ENCODE results near the gene SLCO4A1.

SLCO4A1 gene

GRCh38 chr20:62701161-62702012, 59.1 kb downstream of the SLCO4A1 start:
- no peak for DNase-seq (ENCODE audit: low read depth)

DNA sequence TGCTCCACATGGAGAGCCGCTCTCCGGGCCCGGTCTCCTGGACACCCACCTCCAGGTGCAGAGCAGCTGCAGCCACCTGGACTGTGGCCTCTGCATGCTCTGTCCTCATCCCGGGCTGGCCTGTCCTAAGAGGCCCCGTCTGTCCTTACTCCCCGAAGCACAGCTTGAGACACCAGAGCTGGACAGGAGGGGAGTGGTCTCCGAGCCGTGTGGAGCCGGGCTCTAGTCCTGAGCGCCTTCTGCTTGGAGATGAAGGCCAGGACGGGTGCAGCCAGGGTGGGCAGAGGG, 59.7 kb downstream of the SLCO4A1 start:
- DNase-seq (ENCODE audit: low read depth): no peak

GRCh38 chr20:62702895-62703852, 60.9 kb downstream of the SLCO4A1 start:
- no peak for DNase-seq (ENCODE audit: low read depth)

DNA sequence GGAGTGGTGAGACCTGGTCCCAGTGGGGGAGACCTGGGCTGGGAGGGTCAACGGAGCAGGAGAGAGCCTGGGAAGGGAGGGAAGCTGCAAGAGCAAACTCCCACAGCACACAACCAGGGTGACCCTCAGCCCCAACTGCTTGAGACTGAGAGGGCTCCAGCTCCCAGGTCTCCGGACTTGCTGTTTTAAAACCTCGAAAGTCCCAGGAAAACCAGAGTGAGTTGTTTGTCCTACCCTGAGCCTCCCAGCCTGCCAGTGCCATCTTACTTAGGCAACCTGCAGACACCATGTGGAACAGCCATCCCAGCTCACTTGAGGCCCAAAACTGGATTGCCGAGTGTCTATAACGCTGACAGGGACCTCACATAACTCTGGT, 61.5 kb downstream of the SLCO4A1 start:
- DNase-seq (ENCODE audit: low read depth): no peak

- DNase-seq (ENCODE audit: low read depth): no peak
Measured at GRCh38 chr20:62704341-62704948, 62.1 kb downstream of the SLCO4A1 start.

DNA sequence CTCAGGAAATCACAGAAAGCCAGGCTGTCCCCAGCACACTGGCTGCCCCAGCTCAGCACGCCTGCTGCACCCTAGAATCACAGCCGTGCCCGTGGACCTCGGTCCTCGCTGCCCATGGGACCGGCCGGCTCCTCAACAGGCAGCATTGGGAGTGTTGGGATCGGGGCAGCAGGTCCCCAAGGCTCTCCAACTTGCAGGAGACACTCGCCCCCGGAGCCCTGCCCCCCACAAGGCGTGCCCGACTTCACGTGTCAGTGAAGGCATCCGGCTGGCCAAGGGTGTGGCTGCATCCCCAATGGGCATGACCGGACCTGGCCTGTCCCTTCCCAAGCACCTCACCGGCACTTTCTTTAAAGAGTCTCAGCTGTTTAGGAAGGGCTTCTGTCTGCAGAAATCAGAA, 63.3 kb downstream of the SLCO4A1 start:
- no peak for DNase-seq (ENCODE audit: low read depth)

DNA sequence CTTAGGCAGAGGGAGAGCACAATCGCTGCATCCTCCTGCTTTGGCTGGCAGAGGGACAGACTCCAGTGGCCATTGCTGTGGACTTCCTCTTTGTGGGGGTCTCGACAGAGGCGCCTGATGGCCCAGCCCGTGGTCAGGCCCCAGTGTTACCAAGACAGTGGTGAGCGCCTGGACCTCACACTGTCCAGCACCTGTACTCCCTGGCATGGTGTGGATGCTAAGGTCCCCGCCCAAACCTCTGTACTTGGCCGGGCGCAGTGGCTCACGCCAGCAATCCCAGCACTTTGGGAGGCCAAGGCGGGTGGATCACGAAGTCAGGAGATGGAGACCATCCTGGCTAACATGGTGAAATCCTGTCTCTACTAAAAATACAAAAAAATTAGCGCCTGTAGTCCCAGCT, 64.0 kb downstream of the SLCO4A1 start:
- no peak for DNase-seq (ENCODE audit: low read depth)

DNA sequence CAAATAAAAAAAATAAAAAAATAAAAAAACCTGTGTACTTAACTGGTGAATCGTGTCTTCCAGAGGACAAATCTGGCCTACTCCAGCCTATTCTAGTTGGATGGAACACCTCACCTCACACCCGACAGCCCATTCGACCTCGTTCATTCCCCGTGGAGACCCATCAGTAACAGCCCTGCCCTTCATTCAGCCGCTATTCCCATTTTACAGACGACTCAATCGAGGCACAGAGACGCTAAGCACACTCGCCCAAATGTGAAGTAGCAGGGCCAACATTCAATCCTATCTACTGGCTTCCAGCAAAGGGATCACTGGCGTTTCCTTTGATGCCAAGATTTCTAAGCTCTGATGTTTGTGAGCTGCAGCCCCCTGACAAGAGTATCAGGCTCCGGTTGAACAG, 64.6 kb downstream of the SLCO4A1 start:
- no peak for DNase-seq (ENCODE audit: low read depth)

DNA sequence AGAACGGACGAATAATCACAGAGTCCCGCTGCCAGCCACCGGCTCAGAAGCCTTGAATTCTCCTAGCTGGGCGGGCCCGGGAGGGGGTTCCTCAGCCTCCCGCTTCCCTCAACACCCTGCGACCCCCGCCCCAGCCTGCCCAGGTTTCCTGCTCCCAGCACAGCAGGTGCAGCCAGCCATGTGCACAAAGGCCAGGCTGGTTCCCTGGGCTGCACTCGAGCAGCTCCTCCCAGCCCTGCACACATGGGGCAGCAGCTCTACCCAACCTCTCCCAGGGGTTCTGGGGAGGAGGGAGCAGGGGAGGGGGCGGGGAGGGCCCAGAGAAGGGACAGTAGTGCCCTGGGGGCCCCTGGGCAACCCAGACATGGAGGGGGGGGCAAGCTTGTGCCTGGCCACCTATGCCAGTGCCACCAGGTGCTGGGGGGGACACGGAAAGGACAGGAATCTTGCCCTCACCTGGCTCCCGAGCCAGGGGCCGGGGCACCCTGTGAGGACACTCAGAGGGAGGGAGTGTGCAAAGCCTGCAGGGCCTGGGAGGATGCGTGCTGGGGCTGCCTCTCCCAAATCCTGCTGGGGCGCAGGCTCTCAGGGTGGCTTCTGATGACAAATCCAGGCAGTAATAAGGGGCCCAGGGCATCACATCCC, 65.1 kb downstream of the SLCO4A1 start:
- DNase-seq (ENCODE audit: low read depth): no peak

DNA sequence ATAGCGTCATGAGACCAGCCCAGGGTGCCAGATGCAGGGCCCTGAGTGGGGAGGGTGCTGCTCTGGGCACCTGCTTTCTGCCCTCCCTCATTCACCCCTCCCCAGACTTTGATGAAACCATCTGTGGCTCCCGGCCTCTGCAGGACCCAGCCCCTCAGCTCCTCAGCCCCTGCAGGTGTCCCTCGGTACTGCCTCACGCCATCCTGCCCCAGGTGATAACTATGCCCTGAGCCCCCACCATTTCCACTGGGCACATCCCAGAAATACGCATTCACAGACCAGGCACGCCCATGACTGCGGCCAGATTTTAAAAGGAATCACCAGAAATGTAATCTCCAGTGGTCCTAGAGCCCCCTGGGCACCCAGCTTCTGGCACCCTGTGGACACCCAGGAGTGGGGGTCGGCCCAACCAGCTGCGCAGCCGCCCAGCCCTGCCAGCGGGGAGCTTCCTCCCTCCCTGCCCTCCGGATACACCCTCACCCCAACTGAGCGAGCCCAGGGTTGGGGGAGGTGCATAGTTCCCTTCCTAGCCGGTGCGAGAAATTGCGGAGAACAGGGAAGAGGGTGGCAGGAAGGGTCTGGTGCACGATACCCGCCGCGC, 65.7 kb downstream of the SLCO4A1 start:
- DNase-seq (ENCODE audit: low read depth): no peak

GRCh38 chr20:62708591-62709536, 66.6 kb downstream of the SLCO4A1 start, which contains the start of gene NTSR1:
Gene NTSR1, plus strand, starts transcription at chr20:62708836. Its CDS starts 372 bp downstream, at chr20:62709208.
- no peak for DNase-seq (ENCODE audit: low read depth)

DNA sequence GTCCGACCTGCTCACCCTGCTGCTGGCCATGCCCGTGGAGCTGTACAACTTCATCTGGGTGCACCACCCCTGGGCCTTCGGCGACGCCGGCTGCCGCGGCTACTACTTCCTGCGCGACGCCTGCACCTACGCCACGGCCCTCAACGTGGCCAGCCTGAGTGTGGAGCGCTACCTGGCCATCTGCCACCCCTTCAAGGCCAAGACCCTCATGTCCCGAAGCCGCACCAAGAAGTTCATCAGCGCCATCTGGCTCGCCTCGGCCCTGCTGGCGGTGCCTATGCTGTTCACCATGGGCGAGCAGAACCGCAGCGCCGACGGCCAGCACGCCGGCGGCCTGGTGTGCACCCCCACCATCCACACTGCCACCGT, 67.2 kb downstream of the SLCO4A1 start:
- no peak for DNase-seq (ENCODE audit: low read depth)

DNA sequence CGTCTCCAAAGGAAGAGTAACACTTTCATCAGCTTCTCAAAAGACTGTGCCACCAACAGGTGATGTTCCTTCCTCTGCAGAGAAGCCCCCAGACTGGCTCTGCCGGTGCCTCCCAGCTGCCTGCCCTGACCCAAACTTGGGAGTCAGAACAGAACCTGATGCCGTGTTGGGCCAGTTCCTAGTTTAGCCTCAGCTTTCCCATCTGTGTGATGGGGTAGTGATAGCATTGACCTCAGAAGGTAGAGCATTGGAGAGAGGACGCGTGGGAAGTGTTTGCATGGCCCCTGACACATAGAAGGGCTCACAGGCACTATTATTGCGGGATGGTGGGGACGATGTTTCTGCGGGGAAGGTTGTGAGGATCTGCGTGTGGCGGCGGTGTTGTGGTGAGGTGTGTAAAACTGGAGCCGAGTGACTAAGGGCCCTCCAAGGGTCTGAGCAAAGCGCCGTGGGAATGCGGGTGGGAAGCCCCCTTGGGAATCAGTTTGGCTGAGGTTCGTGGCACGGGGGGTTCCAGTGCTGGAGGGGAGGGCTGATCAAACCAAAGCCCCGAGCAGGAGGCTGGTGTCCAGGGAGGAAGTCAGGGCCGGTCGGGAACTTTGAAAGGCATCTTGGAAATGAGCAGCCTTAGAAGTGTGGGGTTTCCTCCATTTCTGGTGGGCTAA, 68.0 kb downstream of the SLCO4A1 start:
- DNase-seq (ENCODE audit: low read depth): no peak

DNA sequence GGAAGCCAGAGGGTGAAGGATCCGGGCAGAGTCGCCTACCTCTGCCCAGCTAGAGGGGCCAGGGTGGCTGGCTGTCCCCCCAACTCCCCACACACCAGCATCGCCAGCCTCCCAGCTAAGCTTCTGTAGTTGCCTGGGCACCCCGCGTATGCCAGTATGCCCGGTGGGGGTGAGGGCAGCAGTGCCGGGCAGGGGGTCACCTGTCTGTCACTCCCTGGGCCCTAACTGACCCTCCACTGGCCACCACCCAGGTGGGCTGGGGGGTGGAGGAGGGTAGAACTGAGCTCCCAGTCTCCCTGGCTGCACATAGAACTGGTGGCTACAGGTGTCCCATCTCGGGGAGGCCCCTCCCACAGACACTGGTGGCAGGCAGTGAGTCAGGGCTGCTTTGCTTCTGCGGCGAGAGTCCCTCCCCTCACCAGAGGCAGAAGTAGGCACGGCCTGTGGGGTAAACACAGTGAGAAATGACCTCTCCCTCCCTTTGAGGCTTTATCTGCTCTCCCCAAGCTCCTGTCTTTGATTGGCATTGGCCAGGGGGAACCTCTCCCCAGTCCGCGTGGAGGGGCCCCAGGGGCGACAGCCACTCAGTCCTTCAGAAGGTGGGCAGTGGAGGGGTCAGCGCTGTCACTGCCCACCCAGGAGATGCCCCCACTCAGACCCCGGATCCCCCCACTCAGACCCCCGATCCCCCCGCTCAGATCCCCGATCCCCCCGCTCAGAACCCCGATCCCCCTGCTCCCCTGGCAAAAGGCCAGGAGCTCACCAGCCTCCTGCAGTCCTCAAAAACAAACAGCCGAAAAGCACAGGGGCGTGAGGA, 68.8 kb downstream of the SLCO4A1 start:
- DNase-seq (ENCODE audit: low read depth): no peak

DNA sequence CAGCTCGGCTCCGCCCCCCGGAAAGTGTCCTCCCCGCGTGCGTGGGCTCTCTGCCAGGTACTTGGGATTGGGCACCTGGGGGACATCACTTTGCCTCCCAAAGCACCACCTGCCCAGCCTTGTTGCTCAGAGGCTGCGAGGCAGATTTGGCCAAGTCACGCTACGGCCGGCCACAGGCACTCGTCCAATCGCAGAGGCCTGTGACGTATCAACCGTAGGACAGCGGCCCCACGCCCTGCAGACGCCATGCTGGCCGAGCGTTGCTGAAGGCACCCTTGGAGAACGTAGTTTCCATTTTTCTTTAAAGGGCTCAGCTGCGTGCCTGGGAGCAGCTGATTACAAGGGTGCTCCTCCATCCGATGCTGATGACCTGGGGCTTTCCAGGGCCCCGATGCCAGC, 69.4 kb downstream of the SLCO4A1 start:
- DNase-seq (ENCODE audit: low read depth): no peak

DNA sequence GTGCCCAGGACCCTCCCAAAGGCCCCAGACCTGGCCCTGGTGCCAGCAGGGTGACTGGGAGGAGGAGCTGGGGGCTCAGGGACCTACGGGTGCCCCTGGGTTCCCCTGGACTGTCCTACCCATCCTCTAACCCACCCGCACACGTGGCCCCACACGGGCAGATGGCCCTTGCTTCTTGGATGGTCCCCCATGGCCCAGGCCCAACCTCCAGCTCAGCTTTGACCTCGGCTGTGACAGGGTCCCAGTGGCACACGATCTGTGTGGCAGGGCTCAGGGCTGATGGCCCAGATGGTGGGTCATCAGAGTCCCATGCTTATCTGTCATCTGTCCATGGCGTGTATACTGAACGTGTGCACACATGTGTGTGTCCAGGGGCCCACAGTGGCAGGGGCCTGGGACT, 70.3 kb downstream of the SLCO4A1 start:
- DNase-seq (ENCODE audit: low read depth): no peak

- no peak for DNase-seq (ENCODE audit: low read depth)
Measured at GRCh38 chr20:62714006-62714405, 71.7 kb downstream of the SLCO4A1 start.

DNA sequence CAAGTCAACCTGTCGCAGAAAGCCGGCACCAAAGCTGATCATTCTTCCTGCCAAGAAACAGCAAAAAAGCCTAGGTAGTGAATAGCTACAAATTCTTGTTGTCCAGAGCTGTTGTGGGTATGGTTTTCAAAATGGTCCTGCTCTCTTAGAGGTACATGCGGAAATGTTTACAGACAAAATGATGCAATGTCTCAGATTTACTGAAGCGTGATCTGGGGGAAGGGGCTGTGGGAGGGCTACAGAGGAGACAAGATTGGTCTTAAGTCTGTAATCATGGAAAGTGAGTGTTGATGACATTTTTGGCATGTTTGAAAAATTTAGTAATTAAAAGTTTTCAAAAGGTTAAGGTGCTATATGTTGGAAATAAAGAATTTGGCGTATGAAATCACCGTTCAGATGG, 72.5 kb downstream of the SLCO4A1 start:
- DNase-seq (ENCODE audit: low read depth): no peak

DNA sequence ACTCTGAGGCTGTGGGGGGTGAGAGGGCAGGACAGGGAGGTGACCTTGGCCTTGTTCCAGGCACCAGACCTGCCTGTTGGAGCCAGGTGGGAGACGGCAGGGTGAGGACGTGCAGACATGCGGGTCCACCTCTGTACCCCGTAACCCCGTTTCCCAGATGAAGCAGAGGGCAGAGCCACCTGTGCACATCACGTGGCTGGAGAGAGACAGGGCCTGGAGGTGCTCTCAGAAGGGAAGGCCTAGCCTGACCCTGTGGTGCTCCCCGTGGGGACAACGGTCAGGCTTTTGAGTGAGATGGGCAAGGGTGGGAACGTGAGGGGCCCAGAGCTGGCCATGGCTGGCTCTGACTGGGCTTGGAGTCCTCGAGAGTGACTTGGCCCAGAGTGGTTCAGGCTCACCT, 72.9 kb downstream of the SLCO4A1 start:
- no peak for DNase-seq (ENCODE audit: low read depth)
